ENCODE data around the gene ARMC9.
"Not testable (repeated sequence)": the region's sequence is repeated elsewhere in the genome, so short reads cannot be mapped to it uniquely, and the experiment has no call there.

The ARMC9 gene

GRCh38 chr2:231244382-231245248 lies 46.2 kb downstream of the ARMC9 start:
- DNase-seq: no peak

GRCh38 chr2:231245249-231246094 lies 47.0 kb downstream of the ARMC9 start:
- DNase-seq: no peak

GRCh38 chr2:231246171-231246842 lies 47.9 kb downstream of the ARMC9 start:
- DNase-seq: no peak

GRCh38 chr2:231250146-231250545 lies 51.7 kb downstream of the ARMC9 start:
- DNase-seq: no peak

- DNase-seq: no peak
Observed at GRCh38 chr2:231250698-231251097, 52.3 kb downstream of the ARMC9 start.

- not testable (repeated sequence) for DNase-seq
Observed at GRCh38 chr2:231253292-231253691, 54.9 kb downstream of the ARMC9 start.

- DNase-seq: no peak
Observed at GRCh38 chr2:231256494-231256893, 58.1 kb downstream of the ARMC9 start.

- no peak for DNase-seq
Observed at GRCh38 chr2:231257763-231258162, 59.3 kb downstream of the ARMC9 start.

GRCh38 chr2:231258701-231259100 lies 60.3 kb downstream of the ARMC9 start:
- DNase-seq: no peak

GRCh38 chr2:231259104-231259503 lies 60.7 kb downstream of the ARMC9 start:
- DNase-seq: no peak

GRCh38 chr2:231260442-231261208 lies 62.2 kb downstream of the ARMC9 start:
- no peak for DNase-seq

- no peak for DNase-seq
Observed at GRCh38 chr2:231263118-231263831, 64.8 kb downstream of the ARMC9 start.

- no peak for DNase-seq
Observed at GRCh38 chr2:231270221-231271114, 72.0 kb downstream of the ARMC9 start.

- no peak for DNase-seq
Observed at GRCh38 chr2:231272991-231273390, 74.6 kb downstream of the ARMC9 start.

- DNase-seq: no peak
Observed at GRCh38 chr2:231276987-231277386, 78.6 kb downstream of the ARMC9 start.

- no peak for DNase-seq
Observed at GRCh38 chr2:231277962-231278361, 79.5 kb downstream of the ARMC9 start.

GRCh38 chr2:231278868-231279267 lies 80.4 kb downstream of the ARMC9 start:
- DNase-seq: no peak

- DNase-seq: no peak
Observed at GRCh38 chr2:231280846-231281245, 82.4 kb downstream of the ARMC9 start.

- no peak for DNase-seq
Observed at GRCh38 chr2:231284296-231284695, 85.9 kb downstream of the ARMC9 start.

GRCh38 chr2:231286964-231287363 lies 88.5 kb downstream of the ARMC9 start:
- DNase-seq: no peak

- DNase-seq: no peak
Observed at GRCh38 chr2:231287696-231288095, 89.3 kb downstream of the ARMC9 start.

Measured in NCI-H774 (cell line).